Left ventricle myocardium superior (tissue), 1 donor: ENCODE measurements around the gene ATP5F1D. TPM values are rescaled to one million over a fixed set of nuclear protein-coding genes. Genes with fewer than 3 reads are reported as not detected.
"Not testable (repeated sequence)": the region's sequence is repeated elsewhere in the genome, so short reads cannot be mapped to it uniquely, and the experiment has no call there.

Source experiments
- ATAC-seq: fragments of 200-7000 bp; cut with Tn5 transposase; one replicate; pipeline ENCODE4 v1.9.1; 2020; ENCODE audit warnings: mild to moderate bottlenecking, moderate library complexity
- DNase-seq: peaks from one replicate; pipeline ENCODE4 v3.0.0-alpha.2; 2020
- intact Hi-C: fragments of 100-400 bp; cut with micrococcal nuclease; formaldehyde crosslinking; loops from one replicate; pipeline ENCODE4 v1.11.0; 2022
- long read RNA-seq: library from polyadenylated mRNA; unstranded; transcript quantifications from one replicate; pipeline ENCODE4 v2.0.0, GENCODE V29; 2021
- total RNA-seq: library from RNA; stranded (reverse); fragmentation: NEBNext Ultra II Directional; extraction: Animal tissue kit (Norgen Biotek cat#: 25700); gene quantifications from one replicate; pipeline ENCODE4 v1.2.1, GENCODE V29; 2021
- donor health status: DM: no; HTN: yes; CAD: no; lungs with severe emphysema.

Gene ATP5F1D
- total RNA-seq: 686 TPM
- long read RNA-seq, transcript ATP5F1D-205 (4 exons, 1,144 nt): minor isoform, 15 of 1,275 reads
- long read RNA-seq, transcript ATP5F1D-202 (5 exons, 704 nt): major isoform, 623 of 1,275 reads
- long read RNA-seq, transcript ATP5F1D-201 (4 exons, 997 nt): minor isoform, 532 of 1,275 reads
- long read RNA-seq, transcript ATP5F1D-209 (3 exons, 343 nt): minor isoform, 58 of 1,275 reads
- long read RNA-seq, partial matches to known transcripts: 17 of 1,275 reads
- long read RNA-seq, other reads (novel, unspliced or antisense): 10 of 1,275 reads

DNA sequence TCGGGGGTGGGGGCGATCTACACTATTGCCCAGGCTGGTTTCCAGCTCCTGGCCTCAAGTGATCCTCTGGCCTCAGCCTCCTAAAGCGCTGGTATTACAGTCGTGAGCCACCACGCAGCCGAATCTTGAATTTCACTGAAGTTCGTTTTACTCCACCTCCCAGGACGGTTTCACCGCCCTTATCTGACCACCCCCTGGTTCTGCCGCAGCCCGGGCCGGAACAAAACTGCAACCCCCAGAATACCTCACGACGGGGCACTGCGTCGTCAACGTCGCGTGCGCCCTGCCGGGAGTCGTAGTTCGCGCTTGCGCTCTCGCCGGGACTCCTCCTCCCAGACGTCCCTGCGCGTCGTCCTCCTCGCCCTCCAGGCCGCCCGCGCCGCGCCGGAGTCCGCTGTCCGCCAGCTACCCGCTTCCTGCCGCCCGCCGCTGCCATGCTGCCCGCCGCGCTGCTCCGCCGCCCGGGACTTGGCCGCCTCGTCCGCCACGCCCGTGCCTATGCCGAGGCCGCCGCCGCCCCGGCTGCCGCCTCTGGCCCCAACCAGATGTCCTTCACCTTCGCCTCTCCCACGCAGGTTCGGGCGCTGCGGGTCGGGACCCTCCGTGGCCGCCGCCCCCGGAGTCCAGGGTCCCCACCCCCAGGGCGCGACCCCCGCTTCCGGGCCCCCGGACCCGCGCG is at the start of gene ATP5F1D:
Gene ATP5F1D, plus strand, starts transcription at position 335 of the 679 bp plus-strand sequence. Its CDS starts 100 bp downstream, at position 435.
- DNase-seq: peak; percentile 98
- intact Hi-C loops: no loop called here

GRCh38 chr19:1199531-1199930 is 42.0 kb upstream of the ATP5F1D start:
- DNase-seq (no peak), ATAC-seq (no peak)
- intact Hi-C loops: loop anchor here (10.0 kb wide), 1 partner anchor 85 kb away; no protein-coding TSS in a partner anchor

More for the DNA sequence above, at the start of gene ATP5F1D:
- peak; percentile 52 for ATAC-seq

- DNase-seq, ATAC-seq, intact Hi-C loops: not testable (repeated sequence)
Measured at GRCh38 chr19:1200614-1201013, 40.9 kb upstream of the ATP5F1D start.

- ATAC-seq (peak; percentile 91), DNase-seq (peak; percentile 100)
- intact Hi-C loops: no loop called here
Measured at GRCh38 chr19:1205114-1206099, 36.1 kb upstream of the ATP5F1D start, which contains the start of gene STK11. TSS of gene STK11 (plus strand) at chr19:1205778. CDS start at chr19:1206914, 1,136 bp downstream.

DNA sequence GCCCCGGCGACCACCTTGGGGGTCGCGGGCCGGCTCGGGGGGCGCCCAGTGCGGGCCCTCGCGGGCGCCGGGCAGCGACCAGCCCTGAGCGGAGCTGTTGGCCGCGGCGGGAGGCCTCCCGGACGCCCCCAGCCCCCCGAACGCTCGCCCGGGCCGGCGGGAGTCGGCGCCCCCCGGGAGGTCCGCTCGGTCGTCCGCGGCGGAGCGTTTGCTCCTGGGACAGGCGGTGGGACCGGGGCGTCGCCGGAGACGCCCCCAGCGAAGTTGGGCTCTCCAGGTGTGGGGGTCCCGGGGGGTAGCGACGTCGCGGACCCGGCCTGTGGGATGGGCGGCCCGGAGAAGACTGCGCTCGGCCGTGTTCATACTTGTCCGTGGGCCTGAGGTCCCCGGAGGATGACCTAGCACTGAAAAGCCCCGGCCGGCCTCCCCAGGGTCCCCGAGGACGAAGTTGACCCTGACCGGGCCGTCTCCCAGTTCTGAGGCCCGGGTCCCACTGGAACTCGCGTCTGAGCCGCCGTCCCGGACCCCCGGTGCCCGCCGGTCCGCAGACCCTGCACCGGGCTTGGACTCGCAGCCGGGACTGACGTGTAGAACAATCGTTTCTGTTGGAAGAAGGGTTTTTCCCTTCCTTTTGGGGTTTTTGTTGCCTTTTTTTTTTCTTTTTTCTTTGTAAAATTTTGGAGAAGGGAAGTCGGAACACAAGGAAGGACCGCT is 35.2 kb upstream of the ATP5F1D start:
- intact Hi-C loops: no loop called here
- DNase-seq: peak; percentile 36
- no peak for ATAC-seq

- intact Hi-C loops: no loop called here
Measured at GRCh38 chr19:1206864-1207450, 34.6 kb upstream of the ATP5F1D start.

DNA sequence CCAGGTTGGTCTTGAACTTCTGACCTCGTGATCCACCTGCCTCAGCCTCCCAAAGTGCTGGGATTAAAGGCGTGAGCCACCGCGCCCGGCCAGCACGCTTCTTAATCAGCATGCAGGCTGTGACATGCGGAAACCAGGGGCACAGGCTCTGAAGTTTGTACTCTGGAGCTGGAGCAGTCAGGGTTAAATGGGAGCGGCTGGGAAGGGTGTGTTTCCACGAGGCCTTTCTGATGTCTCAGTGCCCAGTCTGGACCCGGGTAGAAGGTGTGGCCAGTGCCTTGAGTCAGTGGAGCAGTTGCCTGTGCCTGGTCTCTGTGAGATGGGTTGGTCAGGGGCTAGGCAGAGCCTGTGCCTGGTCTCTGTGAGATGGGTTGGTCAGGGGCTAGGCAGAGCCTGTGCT is 32.7 kb upstream of the ATP5F1D start:
- ATAC-seq, intact Hi-C loops, DNase-seq: not testable (repeated sequence)

More at GRCh38 chr19:1206864-1207450, 34.6 kb upstream of the ATP5F1D start:
- DNase-seq (no peak), ATAC-seq (peak; percentile 4)

DNA sequence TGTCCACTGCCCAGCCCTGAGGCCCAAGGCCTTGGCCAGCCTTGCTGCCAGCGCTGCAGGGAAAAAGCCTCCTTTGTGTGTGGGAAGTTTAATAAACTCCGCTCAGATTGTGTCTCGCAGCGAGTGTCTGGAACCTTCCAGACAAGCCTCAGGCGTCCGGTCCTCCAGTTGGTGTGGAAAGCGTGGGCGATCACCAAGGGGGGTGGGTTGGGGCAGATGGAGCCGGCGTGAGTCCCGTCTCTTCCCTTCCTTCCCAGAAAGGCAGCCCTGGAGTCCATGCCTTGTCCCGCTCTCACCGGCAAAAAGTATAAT is 31.4 kb upstream of the ATP5F1D start:
- intact Hi-C loops: no loop called here
- no peak for ATAC-seq
- no peak for DNase-seq

DNA sequence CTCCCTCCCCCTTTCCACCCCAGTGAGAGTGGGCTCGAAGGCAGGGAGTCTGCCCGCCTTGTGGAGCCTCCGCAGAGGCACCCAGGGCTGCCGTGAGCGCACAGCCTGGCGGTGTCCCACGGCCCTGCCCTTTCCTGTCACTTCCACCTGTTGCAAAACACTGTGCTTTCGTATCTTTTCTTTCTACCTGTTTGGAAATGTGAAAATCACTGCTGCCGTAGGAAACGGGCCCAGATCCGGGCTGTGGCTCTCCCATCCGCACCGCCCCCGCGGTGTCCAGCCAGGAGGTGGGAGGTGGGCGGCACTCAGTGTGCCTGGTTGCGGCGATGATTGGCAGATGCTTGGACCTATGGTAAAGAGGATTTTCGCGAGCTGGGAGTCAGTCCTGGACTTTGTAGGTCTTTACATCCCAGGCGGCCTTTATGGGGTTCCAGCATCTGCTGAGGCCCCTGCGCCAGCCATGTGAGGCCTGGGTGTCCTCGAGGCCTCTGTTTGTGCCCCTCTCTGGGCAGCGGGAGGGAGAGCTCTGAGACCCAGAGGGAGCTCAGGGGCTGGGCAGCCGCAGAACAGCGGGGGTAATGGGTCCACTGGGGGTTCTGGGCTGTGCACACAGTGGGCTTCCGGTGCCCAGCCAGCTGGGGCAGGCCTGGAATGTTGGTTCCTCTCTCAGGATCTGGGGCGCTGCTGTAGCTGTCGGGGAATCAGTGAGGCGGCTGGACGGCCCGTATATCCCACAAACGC is 29.9 kb upstream of the ATP5F1D start:
- intact Hi-C loops: no loop called here
- DNase-seq (peak; percentile 41), ATAC-seq (no peak)

- DNase-seq (peak; percentile 79), ATAC-seq (peak; percentile 41)
- intact Hi-C loops: no loop called here
Measured at GRCh38 chr19:1213391-1214286, 27.9 kb upstream of the ATP5F1D start.

- no peak for ATAC-seq
- no peak for DNase-seq
- intact Hi-C loops: no loop called here
Measured at GRCh38 chr19:1214299-1214861, 27.2 kb upstream of the ATP5F1D start.

DNA sequence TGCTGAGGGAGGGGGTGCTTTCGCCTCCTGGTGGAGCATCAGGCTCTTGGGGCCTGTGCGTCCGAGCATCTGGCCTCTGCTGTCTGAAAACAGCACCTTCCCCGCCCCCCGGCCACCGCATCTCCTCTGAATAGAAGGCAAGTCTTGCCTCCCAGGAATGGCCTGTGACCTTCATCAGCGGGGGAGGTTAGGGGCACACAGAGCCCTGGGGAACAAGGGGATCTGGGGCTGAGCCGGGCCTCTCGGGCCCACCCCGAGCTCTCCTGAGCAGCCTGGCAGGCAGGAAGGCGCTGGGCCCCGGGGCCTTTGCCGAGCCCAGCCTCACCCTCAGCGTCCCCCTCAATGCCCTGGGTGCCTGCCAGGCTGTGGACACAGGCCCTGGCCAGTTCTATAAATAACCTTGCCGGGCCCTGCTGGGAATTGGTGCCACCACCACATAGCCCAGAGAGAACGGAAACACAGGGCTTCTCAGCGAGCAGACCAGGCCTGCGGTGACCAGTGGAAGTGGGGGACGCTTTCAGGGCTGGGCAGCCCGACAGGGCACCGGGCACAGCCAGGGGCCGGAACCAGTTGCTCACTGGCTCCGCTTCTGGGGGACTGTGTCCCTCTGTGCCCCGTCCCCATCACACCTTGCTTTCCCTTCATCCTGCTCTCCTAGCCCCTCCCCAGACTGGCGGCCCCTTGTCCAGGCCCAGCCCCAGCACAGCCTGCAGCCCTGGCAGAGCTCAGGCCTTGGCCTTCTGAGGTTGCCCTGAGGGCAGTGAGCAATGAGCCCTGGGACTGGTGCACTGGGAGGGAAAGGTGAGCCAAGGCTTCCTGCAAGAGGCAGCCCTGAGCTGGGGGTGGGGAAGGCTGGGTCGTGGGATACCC is 26.5 kb upstream of the ATP5F1D start:
- intact Hi-C loops: no loop called here

DNA sequence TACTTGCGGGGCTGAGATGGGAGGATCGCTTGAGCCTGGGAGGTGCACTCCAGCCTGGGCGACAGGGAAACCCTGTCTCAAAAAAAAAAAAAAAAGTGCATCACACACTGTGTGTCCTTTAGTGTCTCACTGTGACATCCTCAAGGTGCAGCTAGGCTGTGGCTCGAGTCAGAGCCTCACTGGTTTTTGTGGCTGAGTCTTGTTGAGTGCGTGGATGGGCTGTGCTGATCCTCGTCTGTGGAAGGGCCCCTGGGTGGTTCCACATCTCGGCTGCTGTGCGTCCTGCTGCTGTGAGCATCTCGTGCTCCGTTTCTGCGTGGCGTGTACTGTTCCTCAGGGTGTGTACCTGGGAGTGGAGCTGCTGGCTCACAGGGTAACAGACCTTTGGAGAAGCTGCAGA is 24.8 kb upstream of the ATP5F1D start:
- DNase-seq (no peak), ATAC-seq (no peak)
- intact Hi-C loops: no loop called here

More for the DNA sequence above, 26.5 kb upstream of the ATP5F1D start:
- ATAC-seq (peak; percentile 83), DNase-seq (peak; percentile 88)

GRCh38 chr19:1217366-1217765 is 24.2 kb upstream of the ATP5F1D start:
- no peak for ATAC-seq
- DNase-seq: peak; percentile 34
- intact Hi-C loops: no loop called here

GRCh38 chr19:1218751-1219567 is 22.6 kb upstream of the ATP5F1D start:
- intact Hi-C loops: no loop called here
- ATAC-seq: no peak
- no peak for DNase-seq
